GM19240 (cell line): ENCODE measurements around the gene APOBEC3A.
"Not testable (repeated sequence)": the region's sequence is repeated elsewhere in the genome, so short reads cannot be mapped to it uniquely, and the experiment has no call there.

ENCODE experiments used
- DNase-seq: peaks from one replicate; pipeline ENCODE4 v3.0.0; 2011; ENCODE audit warnings: low spot score; ENCODE audit not compliant: insufficient read length

Gene APOBEC3A

DNA sequence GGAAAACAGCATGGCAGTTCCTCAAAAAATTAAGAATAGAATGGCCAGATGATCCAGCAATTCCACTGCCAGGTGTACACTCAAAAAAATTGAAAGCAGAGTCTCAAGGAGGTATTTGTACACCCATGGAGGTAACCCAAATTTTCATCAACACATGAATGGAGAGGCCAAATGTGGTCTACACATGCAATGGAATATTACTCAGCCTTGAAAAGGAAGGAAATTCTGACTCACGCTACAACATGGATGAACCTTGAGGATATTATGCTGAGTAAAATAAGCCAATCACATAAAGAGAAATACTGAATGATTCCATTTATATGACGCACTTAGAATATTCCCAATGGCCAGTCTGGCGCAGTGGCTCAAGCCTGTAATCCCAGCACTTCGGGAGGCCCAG is 19.9 kb downstream of the APOBEC3A start:
- not testable (repeated sequence) for DNase-seq

DNA sequence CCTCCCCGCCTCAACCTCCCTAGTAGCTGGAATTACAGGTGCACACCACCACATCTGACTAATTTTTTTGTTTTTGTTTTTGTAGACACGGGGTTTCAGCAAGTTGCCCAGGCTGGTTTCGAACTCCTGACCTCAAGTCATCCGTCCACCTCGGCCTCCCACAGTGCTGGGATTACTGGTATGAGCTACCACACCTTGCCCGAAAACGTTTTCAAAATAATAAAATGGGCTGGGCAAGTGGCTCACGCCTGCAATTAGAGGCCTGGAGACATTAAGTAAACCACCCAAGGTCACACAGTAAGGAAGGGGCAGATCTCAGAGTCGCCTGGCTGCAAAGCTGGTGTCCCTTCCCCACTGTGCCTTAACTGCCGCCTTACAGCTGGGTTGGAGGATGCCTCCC is 23.2 kb downstream of the APOBEC3A start:
- not testable (repeated sequence) for DNase-seq

DNA sequence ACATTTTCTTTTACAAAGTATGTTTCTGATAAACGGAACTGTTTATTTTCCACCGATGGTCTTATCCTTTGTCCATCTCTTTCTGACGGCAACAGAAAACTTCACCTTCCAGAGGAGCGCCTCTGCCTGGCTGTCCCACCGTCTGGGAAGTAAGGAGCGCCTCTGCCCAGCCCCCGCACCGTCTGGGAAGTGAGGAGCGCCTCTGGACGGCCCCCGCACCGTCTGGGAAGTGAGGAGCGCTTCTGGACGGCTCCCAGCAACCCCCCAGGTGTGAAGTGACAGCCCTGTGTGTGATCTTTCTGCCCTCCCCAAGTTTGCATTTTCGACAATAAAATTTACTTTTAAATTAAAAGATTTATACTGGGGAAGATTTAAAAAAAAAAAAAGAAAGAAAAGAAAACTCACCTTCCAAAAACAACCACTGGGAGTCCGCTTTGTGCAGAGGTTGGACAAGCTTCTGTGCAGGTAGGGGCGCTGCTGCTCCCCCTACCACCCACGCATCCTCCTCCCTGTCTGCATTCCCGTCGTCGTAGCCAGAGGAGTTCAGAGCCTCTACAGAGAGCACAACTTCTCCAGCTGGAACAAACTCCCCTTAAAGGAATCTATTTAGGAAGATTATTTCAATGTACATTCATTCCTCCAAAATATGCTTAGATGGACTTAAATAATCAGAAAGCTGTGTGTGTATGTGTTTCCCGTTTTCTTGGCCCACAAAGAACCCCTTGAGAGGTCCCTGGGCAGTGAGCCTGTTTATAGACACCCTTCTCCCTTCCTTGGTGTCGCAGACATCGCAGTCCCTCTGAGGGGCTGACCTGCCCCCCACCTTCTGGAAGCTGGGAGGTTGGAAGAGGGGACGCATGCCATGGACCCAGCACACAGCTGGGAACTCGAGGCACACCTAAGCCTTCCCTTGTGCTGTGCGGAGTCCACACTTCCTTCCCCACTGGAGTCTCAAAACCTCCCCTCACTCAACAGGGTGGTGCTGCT is 23.9 kb downstream of the APOBEC3A start:
- DNase-seq: no peak

DNA sequence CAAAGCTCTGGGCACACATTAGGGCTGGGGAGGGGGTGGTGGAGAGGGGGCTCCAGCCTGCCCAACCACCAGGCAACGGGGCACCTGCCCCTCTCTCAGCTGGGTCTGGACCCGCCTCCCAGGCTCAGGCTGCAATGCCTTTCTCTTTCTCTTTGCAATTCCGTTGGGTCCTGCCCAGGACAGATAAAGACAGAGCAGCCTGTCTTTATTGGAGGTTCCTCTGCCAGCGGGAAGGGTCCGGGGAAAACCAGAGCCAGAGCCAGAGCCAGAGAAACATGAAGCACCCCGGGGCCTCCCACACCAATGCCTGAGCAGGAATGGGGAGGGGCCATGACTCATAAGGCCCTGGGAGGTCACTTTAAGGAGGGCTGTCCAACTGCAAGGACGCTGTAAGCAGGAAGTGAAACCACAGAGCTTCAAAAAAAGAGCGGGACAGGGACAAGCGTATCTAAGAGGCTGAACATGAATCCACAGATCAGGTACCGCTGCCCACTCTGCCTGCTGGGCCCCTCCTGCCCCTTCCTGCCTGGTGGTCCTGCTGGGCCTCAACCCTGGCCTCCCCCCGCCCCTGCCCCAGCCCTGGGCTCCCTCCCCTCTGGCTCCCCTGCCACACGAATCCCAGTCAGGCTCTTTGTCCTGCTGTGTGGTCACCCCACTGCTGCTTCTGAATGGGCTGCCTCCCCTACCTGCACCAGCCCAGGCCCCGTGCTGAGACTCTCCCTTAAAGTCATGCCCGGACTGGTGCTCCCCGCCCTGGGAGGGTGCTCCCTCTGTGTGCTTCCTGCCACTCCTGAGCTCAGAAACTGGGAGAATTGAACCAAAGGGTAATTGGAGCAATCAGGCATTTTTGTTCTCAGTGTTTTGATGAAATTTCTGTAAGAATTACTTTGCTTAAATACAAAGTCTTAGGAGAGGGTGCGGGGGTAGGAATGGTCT is 24.9 kb downstream of the APOBEC3A start, which contains the start of gene APOBEC3B:
APOBEC3B (plus strand) TSS at position 356 of the 936 bp plus-strand sequence; CDS start at position 463, 107 bp downstream.
- peak; percentile 83 for DNase-seq

DNA sequence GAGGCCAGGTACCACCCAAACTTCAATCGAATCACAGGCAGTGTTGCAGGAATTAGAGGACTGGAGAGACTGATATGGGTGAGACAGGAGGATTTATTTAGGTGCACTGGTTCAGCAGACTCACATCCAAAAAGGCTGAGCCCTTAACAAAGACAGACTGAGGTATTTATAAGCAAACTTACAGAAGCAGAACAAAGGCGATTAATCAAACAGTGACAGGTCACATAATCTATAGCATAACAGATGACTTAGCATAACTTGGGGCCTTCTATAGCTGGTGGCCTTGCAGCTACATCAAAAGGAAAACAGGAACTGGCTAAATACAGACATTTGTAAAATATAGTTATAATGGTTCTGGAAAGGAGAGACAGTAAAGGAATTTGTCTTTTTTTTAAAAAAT is 26.8 kb downstream of the APOBEC3A start:
- no peak for DNase-seq

DNA sequence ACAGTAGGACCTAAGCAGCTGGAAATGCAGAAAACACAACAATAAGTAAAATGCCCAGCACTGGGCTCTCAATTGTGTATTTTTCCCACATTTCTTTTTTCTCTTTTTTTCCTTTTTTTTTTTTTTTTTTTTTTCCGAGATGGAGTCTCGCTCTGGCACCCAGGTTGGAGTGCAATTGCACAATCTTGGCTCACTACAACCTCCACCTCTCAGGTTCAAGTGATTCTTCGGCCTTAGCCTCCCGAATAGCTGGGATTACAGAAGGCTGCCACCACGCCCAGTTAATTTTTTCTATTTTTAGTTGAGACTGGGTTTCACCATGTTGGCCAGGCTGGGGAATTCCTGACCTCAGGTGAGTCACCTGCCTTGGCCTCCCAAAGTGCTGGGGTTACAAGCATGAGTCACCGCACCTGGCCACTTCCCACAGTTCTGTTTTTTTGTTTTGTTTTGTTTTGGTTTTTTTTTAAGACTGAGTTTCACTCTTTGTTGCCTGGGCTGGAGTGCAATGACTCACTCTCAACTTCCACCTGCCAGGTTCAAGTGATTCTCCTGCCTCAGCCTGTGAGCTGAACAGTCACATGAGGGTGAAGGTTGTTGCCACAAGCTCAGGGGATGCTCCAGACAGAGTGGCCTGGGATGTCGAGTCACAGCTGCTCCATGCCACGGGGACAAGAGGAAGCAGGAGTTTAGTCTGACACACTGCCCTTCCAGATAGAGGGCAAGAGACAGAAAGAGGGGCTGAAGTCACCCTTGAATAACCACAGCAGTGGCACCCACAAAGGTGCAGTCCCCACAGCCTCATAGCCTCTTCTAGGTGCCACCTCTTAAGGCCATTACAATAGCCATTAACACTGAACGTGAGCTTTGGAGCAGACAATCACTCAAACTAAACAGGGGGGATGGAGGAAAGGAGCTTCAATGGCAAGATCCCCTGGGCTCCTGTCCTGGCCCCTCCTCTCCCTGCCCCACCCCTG is 27.7 kb downstream of the APOBEC3A start:
- not testable (repeated sequence) for DNase-seq

DNA sequence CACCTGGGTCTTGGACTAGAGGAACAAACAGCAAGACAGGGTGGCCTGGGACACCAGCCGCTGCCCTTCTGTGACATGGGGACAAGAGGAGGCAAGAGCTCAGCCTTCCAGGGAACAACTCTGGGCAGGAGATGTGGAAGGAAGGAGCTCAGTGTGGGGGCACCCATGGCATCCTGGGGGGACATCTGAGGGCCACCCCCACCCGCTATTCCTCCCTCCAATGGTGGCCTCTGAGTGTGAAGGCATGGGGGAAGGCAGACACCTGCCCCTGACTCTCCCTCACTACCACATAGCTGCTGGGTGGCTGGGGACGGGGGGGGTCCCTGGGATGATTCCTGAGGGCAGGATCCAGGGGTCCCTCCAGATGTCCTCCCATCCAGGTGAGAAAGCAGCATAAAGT is 29.2 kb downstream of the APOBEC3A start:
- no peak for DNase-seq

DNA sequence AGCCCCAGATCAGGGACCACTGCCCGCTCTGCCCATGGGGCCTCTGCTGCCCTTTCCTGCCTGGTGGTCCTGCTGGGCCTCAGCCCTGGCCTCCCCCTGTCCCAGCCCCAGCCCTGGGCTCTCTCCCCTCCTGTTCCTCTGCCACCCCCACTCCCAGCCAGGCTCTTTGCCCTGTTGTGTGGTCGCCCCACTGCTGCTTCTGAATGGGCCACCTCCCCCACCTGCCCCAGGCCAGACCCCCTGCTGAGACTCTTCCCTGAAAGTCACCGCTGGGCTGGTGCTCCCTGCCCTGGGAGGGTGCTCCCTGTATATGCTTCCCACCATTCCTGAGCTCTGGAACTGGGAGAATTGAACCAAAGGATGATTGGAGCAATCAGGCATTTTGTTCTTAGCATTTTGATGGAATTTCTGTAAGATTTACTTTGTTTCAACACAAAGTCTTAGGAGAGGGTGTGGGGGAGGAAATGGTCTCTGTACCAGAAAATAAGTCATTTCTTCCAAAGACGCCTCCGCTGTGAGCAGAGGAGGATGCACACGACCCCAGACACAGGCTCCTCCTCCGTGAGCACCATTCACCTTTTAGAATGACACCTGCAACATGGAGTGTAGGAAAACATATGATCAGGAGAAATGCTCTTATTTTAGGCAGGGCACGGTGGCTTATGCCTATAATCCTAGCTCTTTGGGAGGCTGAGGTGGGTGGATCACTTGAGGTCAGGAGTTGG is 29.9 kb downstream of the APOBEC3A start:
- no peak for DNase-seq

DNA sequence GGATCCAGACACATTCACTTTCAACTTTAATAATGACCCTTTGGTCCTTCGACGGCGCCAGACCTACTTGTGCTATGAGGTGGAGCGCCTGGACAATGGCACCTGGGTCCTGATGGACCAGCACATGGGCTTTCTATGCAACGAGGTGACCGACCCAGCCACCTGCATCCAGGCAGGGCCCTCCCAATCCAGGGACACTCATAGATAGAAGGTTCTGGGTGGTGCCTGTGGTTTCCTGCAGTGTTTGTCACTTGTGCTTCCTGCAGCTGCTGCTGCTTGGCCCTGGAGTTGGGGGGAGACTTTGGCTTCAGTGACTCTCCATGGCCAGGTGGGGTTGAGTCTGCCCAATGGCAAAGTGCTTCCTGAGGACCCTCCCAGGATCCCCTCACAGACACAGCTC is 32.1 kb downstream of the APOBEC3A start:
- no peak for DNase-seq

DNA sequence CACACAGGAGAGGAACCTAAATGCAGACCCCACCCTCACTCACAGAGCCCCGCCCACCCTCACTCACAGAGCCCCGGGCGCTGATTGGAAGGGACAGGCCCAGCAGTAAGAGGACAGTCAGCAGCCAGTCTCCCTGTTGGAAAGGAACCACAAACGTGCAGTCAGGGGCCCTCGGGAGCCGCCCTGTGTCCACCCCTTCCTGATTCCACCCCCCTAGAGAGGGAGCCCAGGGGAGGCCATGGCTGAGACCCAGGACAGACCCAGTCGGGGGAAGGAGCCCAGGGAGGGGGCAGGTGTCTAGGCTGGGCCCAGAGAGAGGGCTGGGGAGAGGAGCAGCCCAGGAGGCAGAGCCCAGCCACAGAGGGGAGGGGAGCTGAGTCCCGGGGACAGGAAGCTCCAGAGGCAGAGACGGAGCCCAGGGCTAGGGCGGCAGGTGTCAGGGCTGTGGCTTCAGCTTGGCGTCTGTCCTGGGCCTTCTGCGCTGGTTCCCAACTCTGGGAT is 35.5 kb downstream of the APOBEC3A start:
- not testable (repeated sequence) for DNase-seq

DNA sequence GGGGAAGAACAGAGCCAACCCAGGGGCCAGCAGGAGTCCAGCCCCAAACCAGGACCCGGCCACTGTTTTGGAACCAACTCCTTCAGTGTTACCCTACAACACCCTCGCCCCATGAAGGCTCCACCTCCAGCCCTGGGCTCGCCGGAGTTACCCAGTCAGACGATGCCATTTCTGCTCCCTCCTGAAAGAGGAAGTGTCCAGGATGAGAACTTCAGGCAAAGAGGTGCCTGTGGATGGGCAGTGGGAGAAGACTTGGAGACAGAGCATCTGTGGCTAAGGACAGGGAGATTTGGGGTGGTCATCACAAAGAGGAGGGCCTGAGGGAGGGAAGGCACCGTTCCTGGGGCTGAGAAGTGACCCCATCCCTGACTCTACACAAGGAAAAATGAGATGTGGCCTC is 38.7 kb downstream of the APOBEC3A start:
- no peak for DNase-seq

DNA sequence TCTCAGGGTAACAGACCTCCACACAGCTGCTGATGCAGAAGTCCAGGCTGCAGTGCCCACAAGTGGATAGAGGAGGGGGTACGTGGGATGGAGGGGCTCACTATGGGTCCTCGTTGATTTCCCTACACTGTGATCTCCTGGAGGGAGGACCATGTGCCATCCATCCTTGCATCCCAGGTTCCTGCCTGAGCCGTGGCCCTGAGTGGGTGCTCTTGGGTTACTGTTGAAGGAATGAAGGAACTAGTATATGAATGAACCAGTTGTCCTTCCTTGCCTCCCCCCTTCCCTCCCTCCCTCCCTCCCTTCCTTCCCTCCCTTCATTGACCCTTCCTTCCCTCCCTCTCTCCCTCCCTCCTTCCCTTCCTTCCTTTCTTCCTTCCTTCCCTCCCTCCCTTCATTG is 40.1 kb downstream of the APOBEC3A start:
- no peak for DNase-seq

DNA sequence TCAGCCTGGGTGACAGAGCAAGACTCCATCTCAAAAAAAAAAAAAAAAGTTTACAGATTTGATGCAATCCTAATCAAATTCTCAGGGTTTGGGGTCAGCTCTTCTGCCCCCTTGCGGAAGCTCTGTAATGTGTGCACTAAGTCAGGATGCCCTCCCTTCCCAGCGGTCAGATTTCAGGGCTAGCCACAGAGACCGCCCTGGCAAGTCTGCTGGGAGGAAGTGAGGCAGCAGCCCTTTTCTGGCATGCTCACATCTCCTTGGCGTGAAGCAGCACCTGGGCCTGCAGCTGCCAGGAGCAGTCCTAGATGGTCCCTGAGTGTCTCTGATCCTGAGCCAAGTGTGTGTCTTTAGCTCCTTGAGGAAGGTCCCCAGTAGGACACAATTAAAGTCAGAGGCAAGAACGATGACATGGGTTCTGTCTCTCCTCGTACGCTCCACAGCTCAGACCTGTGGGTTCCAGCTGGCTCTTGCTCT is 45.8 kb downstream of the APOBEC3A start:
- peak; percentile 82 for DNase-seq

DNA sequence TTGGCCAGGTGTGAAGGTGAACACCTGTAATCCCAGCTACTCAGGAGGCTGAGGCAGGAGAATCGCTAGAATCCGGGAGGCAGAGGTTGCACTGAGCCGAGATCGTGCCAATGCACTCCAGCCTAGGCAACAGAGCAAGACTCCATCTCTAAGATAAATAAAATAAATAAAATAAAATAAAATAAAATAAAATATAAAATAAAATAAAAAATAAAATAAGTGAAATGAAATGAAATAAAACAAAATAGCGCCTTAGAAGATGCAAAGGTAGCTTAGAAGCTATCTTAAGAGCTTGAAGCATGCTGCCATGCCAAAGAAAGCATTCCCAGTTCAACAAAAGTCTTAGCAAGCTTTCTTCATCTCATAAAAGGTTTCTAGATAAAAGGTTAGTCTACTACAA is 49.8 kb downstream of the APOBEC3A start:
- DNase-seq: no peak

DNA sequence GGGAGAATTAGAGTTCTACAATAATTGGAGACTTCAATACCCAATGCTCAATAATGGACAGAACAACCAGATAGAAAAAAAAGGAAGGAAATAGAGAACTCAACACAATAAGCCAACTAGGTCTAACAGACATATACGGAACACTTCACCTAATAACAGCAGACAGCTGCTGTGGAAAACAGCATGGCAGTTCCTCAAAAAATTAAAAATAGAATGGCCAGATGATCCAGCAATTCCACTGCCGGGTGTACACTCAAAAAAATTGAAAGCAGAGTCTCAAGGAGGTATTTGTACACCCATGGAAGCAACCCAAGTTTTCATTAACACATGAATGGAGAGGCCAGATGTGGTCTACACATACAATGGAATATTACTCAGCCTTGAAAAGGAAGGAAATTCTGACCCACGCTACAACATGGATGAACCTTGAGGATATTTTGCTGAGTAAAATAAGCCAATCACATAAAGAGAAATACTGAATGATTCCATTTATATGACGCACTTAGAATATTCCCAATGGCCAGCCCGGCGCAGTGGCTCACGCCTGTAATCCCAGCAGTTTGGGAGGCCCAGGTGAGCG is 51.0 kb downstream of the APOBEC3A start:
- not testable (repeated sequence) for DNase-seq

DNA sequence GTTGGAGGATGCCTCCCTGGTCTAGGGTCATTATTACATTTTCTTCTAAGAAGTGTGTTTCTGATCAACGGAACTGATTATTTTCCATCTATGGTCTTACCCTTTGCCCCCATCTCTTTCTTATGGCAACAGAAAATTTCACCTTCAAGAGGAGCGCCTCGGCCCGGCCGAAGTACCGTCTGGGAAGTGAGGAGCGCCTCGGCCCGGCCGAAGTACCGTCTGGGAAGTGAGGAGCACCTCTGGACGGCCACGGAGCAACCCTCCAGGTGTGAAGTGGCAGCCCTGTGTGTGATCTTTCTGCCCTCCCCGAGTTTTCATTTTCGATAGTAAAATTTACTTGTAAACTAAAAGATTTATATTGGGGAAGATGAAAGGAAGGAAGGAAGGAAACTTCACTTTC is 53.5 kb downstream of the APOBEC3A start:
- no peak for DNase-seq
